NOMO-1 (cell line): ENCODE results near the gene SLC22A23.

Experiments
- DNase-seq, 2 experiments: peaks; one replicate each; lab custom pipeline; 2025; ENCODE audit not compliant: unreplicated experiment in 2 of 2; lab: John Stamatoyannopoulos, UW

Gene SLC22A23

GRCh38 chr6:3340894-3341293 is 116.0 kb downstream of the SLC22A23 start:
- no peak for DNase-seq

GRCh38 chr6:3340358-3340802 is 116.5 kb downstream of the SLC22A23 start:
- no peak for DNase-seq

- DNase-seq: no peak
Measured at GRCh38 chr6:3339811-3340210, 117.0 kb downstream of the SLC22A23 start.

- DNase-seq: no peak
Measured at GRCh38 chr6:3337521-3338350, 119.1 kb downstream of the SLC22A23 start.

- DNase-seq: no peak
Measured at GRCh38 chr6:3336859-3337515, 119.9 kb downstream of the SLC22A23 start.

- DNase-seq: no peak
Measured at GRCh38 chr6:3336066-3336786, 120.6 kb downstream of the SLC22A23 start.

GRCh38 chr6:3335169-3335568 is 121.7 kb downstream of the SLC22A23 start:
- no peak for DNase-seq

GRCh38 chr6:3334555-3334954 is 122.3 kb downstream of the SLC22A23 start:
- no peak for DNase-seq

GRCh38 chr6:3333263-3333662 is 123.6 kb downstream of the SLC22A23 start:
- DNase-seq: no peak

GRCh38 chr6:3331971-3332370 is 124.9 kb downstream of the SLC22A23 start:
- DNase-seq: no peak

GRCh38 chr6:3331494-3331893 is 125.4 kb downstream of the SLC22A23 start:
- DNase-seq: no peak

- no peak for DNase-seq
Measured at GRCh38 chr6:3330199-3330598, 126.7 kb downstream of the SLC22A23 start.

- no peak for DNase-seq
Measured at GRCh38 chr6:3329393-3330051, 127.3 kb downstream of the SLC22A23 start.

- no peak for DNase-seq
Measured at GRCh38 chr6:3328796-3329195, 128.1 kb downstream of the SLC22A23 start.

- DNase-seq: no peak
Measured at GRCh38 chr6:3328145-3328544, 128.7 kb downstream of the SLC22A23 start.

- DNase-seq: no peak
Measured at GRCh38 chr6:3327403-3327802, 129.4 kb downstream of the SLC22A23 start.

GRCh38 chr6:3326981-3327380 is 129.9 kb downstream of the SLC22A23 start:
- no peak for DNase-seq

GRCh38 chr6:3326184-3326971 is 130.5 kb downstream of the SLC22A23 start:
- no peak for DNase-seq

- DNase-seq: no peak
Measured at GRCh38 chr6:3325210-3325609, 131.6 kb downstream of the SLC22A23 start.

- no peak for DNase-seq
Measured at GRCh38 chr6:3324262-3324942, 132.4 kb downstream of the SLC22A23 start.
